Stimulated activated CD4-positive, alpha-beta T cell treated with anti-CD3 and anti-CD28 coated beads, Interleukin-4, amount 100 ng/mL, for 24 hours (primary cell): ENCODE results near the gene POTEE.
"Not testable (repeated sequence)": the region's sequence is repeated elsewhere in the genome, so short reads cannot be mapped to it uniquely, and the experiment has no call there.

Source experiments
- DNase-seq: peaks from one replicate; pipeline ENCODE4 v3.0.0-alpha.2; 2020

POTEE gene

DNA sequence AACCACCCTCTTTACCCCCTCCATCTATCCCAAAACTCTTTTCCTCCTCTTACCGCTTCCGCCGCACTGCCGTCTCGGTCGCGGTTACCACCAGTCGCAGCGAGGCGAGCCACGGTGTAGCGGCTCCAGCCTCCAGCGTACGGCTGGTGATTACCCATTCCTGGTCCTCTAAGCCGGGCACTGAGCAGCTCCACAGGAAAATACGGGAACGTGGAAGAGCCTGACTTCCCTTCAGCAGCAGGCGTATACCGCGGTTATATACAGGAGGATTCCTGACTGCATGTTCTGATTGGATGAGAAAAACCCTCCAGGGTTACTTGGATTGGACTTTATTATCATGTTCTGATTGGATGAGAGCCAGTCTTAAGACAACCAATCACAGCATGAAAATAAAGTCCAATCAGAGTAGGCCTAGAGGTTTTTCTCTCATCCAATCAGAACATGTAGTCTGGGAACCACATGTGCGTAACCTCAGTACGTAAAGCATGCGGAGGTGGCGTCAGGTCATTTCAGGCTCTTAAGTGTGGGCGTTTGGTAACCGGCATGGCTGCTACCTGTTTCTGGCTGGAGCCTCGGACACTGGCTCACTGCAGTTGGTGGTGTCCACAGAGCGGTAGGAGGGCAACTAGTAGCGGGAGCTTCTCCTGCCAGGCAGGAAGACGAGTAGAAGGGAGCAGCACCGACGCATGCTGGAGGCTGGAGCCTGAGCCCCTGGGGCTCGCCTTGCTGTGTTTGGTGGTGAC, at the start of gene POTEE:
POTEE (plus strand) TSS at position 507 of the 743 bp plus-strand sequence. CDS start 8,867 bp downstream, outside the sequence.
- DNase-seq: not testable (repeated sequence)

DNA sequence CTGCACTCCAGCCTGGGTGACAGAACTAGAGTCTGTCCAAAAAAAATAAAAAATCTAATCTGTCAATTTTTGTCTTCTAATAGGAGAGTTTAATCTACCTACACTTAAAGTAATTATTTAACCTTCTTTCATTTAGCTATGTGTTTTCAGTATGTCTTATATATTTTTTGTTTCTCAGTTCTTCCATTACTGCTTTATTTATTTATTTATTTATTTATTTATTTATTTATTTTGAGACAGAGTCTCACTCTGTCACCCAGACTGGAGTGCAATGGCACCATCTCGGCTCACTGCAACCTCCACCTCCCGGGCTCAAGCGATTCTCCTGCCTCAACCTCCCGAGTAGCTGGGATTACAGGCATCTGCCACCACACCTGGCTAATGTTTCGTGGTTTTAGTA, 43.8 kb upstream of the POTEE start:
- DNase-seq: not testable (repeated sequence)

- no peak for DNase-seq
Observed at GRCh38 chr2:131168538-131168937, 40.8 kb upstream of the POTEE start.

DNA sequence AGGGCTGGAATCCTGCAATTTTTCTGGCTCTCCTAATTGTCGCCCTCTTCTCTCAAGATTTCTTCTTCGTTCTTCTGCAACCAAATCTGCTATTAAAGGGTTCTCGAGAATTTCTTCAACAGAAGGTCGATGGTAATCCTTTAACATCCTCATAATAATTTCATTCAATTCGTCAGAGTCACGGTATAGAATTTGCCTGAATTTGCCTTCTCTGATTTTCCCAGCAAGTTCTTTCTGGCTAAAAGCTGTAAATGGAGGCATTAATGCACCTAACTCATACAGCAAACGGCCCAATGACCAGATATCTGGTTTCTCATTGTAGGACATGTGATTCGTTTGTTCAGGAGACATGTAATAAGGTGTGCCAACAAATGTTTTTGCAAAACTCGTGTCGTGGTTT, 31.3 kb upstream of the POTEE start:
- DNase-seq: not testable (repeated sequence)

DNA sequence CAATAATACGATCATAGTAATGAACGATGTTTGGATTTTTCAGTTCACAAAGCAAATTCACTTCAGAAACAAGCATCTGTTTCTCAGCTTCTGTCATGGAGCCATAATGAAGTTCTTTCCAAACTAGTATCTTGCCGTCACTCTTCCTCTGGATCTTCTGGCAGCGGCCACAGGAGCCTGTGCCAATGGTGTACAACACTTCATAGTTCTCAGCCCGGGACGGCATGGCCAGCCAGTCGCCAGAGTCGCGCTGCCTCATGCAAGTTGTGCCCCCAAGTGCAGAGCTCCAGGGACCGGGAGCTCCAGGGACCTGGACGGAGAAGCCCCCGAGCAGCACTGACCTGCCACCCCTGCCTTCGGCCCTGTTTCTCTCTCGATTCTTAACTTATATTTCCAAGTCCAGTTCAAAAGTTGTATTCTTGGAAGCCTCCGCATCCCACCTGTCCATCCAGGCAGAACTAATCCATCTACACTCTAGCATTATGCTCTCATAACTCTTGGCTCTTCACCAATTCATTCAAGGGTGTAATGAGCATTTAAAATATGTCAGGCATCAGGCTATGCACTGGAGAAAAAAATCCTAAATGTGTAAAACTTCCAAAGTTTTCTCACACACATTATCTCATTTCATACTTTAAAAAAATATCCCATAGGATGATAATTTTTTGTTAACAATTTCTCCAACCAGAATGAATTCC, 30.5 kb upstream of the POTEE start:
- DNase-seq: not testable (repeated sequence)

DNA sequence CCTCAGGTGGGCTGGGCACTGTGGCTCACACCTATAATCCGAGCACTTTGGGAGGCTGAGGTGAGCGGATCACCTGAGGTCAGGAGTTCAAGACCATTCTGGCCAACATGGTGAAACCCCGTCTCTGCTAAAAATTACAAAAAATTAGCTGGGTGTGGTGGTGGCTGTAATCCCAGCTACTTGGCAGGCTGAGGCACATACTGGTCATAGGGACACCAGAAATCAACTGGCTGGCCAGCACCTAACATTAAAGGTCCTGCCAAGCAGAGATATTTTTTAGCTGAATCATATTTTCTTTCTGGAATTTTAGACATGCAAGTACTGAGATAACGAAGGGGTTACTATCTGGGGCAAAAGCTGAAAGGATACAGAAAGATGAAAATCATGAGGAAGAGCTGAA, 27.9 kb upstream of the POTEE start:
- not testable (repeated sequence) for DNase-seq

DNA sequence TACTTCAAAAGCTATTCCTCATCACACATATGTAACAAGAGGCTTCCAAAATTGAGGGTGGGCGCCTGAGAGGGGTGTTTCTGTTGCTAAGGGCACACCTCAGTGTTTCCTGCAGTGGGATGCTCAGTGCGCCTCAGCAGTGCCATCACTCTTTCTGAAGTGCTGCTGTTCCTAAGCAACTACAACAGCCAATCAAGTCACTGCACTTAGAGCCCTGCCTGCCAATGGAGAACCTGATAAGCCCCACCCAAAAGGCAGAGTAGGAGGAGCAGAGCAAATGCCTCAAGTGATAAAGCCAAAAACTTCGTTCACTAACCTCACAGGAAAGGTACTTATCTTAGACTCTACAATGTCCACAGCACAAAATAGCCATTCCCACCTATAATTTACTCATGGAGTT, 15.9 kb upstream of the POTEE start:
- not testable (repeated sequence) for DNase-seq

DNA sequence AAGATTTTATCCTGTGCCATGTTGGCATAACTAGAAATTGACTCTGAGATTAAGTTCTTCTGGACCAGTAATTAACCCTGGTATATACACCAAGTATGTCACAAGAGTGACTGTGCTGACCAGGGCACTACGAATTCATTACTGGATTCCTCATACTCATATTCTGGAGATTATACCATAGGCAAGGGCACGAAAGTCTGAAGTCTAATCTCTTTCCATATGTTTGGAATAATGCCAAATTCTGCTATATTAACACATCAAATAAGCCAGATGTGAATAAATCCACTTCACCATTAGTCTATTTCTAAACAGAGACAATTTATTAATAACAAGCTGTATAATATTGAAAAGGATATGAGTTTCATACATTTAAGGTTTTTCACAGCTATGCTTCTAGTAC, 13.2 kb upstream of the POTEE start:
- not testable (repeated sequence) for DNase-seq

DNA sequence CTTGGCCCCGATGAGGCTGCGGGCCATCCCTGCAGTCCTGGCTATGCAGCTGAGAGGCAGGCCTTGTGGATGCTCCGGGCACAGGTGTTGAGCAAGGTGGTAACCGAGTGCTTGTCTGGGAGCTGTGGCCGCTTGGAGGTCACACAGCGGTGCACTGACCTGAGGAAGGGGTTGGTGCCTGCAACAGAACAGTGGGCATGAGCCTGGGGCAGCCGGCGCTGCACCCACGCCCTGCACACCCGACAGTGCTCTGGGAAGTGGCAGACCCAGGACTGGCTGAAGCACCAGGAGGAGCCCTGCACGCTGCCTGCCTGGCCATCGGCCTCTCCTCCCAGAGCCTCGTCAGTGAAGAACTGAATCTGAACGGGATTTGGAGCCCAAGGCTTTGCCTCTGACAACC, 8.2 kb upstream of the POTEE start:
- no peak for DNase-seq

- not testable (repeated sequence) for DNase-seq
Observed at GRCh38 chr2:131207839-131208238, 1.5 kb upstream of the POTEE start.

DNA sequence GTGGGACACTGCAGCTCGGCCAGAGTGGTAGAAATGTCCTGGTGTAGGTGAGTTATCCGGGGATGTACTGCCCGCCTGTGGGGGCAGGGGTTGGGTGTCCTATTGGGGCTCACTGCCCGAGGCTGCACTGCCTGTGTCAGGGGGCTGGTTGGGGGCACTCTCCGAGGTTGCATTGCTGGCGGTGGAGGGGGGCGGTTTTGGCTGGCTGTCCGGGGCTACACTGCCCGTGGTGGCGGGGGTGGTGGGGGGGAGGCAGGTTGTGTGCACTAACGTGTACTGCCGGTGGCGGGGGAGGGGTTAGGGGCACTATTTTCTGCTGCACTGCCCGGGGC, 403 bp downstream of the POTEE start:
- DNase-seq: not testable (repeated sequence)

- DNase-seq: not testable (repeated sequence)
Observed at GRCh38 chr2:131210434-131211211, 1.3 kb downstream of the POTEE start.

DNA sequence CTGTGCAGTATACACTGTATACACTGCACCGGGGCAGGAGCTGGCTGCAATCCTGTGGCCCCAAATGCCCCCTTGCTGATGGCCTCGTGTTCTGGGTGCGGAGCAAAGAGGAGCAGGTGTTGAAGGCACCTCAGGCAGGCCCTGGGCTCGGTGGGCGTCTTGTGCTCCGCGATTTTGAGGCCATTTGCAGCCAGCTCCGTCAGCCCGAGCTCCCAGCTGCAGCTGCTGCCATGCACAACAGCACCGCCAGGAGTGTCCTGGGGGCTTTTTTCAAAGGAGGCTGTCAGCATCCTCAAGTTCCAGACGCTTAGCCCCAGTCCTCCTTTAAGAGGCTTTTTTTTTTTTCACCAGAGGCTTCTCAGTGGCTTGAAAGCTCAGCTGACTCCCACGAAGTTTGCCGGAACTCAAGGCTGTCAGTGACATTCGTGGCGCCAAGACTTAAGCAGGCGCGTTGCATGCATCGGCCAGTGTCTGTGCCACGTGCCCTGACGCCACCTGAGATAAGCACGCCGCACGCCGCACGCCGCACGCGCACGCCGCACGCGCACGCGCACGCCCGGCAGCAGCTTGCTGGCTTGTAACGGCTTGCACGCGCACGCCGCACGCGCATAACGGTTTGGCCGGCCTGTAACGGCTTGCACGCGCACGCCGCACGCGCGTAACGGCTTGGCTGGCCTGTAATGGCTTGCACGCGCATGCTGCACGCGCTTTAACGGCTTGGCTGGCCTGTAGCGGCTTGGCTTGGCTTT, 8.1 kb downstream of the POTEE start:
- not testable (repeated sequence) for DNase-seq

DNA sequence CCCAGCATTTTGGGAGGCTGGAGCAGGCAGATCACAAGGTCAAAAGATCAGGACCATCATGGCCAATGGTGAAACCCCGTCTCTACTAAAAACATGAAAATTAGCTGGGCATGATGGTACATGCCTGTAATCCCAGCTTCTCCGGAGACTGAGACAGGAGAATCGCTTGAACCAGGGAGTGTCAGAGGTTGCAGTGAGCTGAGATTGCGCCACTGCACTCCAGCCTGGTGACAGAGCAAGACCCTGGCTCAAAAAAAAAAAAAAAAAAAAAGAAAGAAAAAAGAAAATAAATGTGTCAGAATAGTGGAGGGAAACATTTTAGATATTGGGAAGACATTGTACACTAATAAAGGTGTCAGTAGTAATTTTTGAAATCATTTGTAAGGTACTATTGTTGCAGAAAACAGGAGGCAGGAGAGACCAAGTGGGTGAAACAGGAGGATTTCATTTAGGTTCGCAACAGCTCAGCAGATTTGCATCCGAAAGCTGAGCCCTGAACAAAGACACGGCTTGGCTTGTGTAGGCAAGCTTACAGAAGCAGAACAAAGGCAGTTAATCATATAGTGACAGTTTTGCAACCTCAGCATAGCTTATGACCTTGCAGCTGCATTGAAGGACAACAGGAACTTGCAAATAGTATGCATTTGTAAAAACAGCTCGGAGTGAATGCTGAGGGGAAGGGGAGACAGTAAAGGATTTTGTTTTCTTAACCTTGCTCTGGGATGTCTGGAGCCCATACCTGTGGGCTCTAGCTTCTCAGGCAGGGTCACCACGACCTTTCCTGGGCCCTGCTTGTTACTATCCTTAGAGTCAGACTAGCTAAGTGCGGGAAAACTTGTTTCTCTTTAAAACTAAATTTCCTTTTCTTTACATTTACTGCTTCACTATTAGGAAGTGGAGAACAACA, 26.5 kb downstream of the POTEE start:
- DNase-seq: not testable (repeated sequence)
